Calu3 (cell line): ENCODE measurements around the gene AK4. TPM values are rescaled to one million over a fixed set of nuclear protein-coding genes. Genes with fewer than 3 reads are reported as not detected.

Experiments used
- BruUV-seq: library from RNA; stranded (reverse); fragments of 400-500 nt; replicated peaks from 2 replicates; lab custom pipeline; 2021; lab: Mats Ljungman, UMichigan
- CTCF ChIA-PET: fragments of 300-600 bp; sonication (Branson Sonifier 250); formaldehyde crosslinking; loops from one replicate; lab custom pipeline; 2022; ENCODE audit warnings: antibody characterized with exemption; lab: Charles Lee
- DNase-seq: peaks from one replicate; pipeline ENCODE4 v3.0.0; 2022
- H3K27ac Mint-ChIP-seq: one replicate; pipeline ENCODE4 v1.8.0; 2022; ENCODE audit warnings: mixed read lengths; ENCODE audit not compliant: unreplicated experiment
- H3K27me3 Mint-ChIP-seq: one replicate; pipeline ENCODE4 v1.8.0; 2022; ENCODE audit warnings: mixed read lengths; ENCODE audit not compliant: unreplicated experiment
- H3K36me3 Mint-ChIP-seq: one replicate; pipeline ENCODE4 v1.8.0; 2022; ENCODE audit warnings: mild to moderate bottlenecking, moderate library complexity, mixed read lengths; ENCODE audit not compliant: insufficient read depth, unreplicated experiment
- H3K4me1 Mint-ChIP-seq: one replicate; pipeline ENCODE4 v1.8.0; 2022; ENCODE audit warnings: mild to moderate bottlenecking, low read depth, mixed read lengths; ENCODE audit not compliant: unreplicated experiment
- H3K4me3 Mint-ChIP-seq: one replicate; pipeline ENCODE4 v1.8.0; 2022; ENCODE audit warnings: mild to moderate bottlenecking, low read depth, moderate library complexity, mixed read lengths; ENCODE audit not compliant: unreplicated experiment
- H3K9me3 Mint-ChIP-seq: one replicate; pipeline ENCODE4 v1.8.0; 2022; ENCODE audit warnings: low read depth, mixed read lengths; ENCODE audit not compliant: unreplicated experiment
- CTCF ChIP-seq: fragments of 200-600 bp; IDR thresholded peaks from one replicate; pipeline ENCODE4 v1.8.0; 2022; ENCODE audit warnings: antibody characterized with exemption; ENCODE audit not compliant: unreplicated experiment
- intact Hi-C: fragments of 100-400 bp; cut with micrococcal nuclease; formaldehyde crosslinking; loops from one replicate; pipeline ENCODE4 v1.10.0; 2022; ENCODE audit not compliant: unreplicated experiment
- total RNA-seq: library from RNA; stranded (reverse); gene quantifications from 2 replicates; pipeline ENCODE4 v1.2.3, GENCODE V29; 2022

The AK4 gene
- total RNA-seq, 1 experiment from 2014 or later, result 49.9 TPM

- H3K4me1 Mint-ChIP-seq, result peaks cover 70% of the 10 kb centered on the region
- H3K27me3 Mint-ChIP-seq, result no peaks in the 10 kb centered on the region
- H3K36me3 Mint-ChIP-seq, result peaks cover 3% of the 10 kb centered on the region
- no peak overlapping the region for H3K4me3 Mint-ChIP-seq
- intact Hi-C loops, result no loop called here
- BruUV-seq, result no TSS peak
- no peak for DNase-seq
- no peaks in the 10 kb centered on the region for H3K9me3 Mint-ChIP-seq
- no peak for TF ChIP-seq CTCF
- peak overlapping the region; percentile 13 for H3K27ac Mint-ChIP-seq
- CTCF ChIA-PET, result interaction anchor here (0.6 to 1.1 kb wide), 8 partner anchors 10 to 979 kb away, joined by 3 to 7 read pairs (median 3); no protein-coding TSS in a partner anchor
These were observed 20.9 kb downstream of the AK4 start for GRCh38 chr1:65168867-65169266.

- DNase-seq, result no peak
These were observed 22.6 kb downstream of the AK4 start for GRCh38 chr1:65170511-65171142.

GRCh38 chr1:65172936-65173690 is 25.1 kb downstream of the AK4 start:
- Mint-ChIP-seq H3K36me3 (peaks cover 16% of the 10 kb centered on the region), H3K9me3 (no peaks in the 10 kb centered on the region), H3K27me3 (no peaks in the 10 kb centered on the region), H3K4me3 (no peak overlapping the region), H3K4me1 (peaks cover 79% of the 10 kb centered on the region), H3K27ac (peak overlapping the region; percentile 88)
- no TSS peak for BruUV-seq
- CTCF ChIA-PET, result interaction anchor here (1.3 kb wide), 1 partner anchor 9 kb away, joined by 4 read pairs; no protein-coding TSS in a partner anchor
- intact Hi-C loops, result no loop called here
- TF ChIP-seq CTCF, result no peak
- no peak for DNase-seq

More at GRCh38 chr1:65170511-65171142, 22.6 kb downstream of the AK4 start:
- Mint-ChIP-seq H3K27ac (no peak overlapping the region), H3K27me3 (no peaks in the 10 kb centered on the region), H3K36me3 (peaks cover 16% of the 10 kb centered on the region), H3K4me1 (peaks cover 70% of the 10 kb centered on the region), H3K9me3 (no peaks in the 10 kb centered on the region), H3K4me3 (no peak overlapping the region)
- no TSS peak for BruUV-seq
- intact Hi-C loops, result no loop called here
- CTCF ChIA-PET, result interaction anchor here (0.7 to 1.0 kb wide), 3 partner anchors 8 to 62 kb away, joined by 4 to 8 read pairs (median 5); no protein-coding TSS in a partner anchor
- no peak for TF ChIP-seq CTCF

GRCh38 chr1:65174585-65174984 is 26.6 kb downstream of the AK4 start:
- CTCF ChIA-PET, result interaction anchor here (0.6 to 1.3 kb wide), 3 partner anchors 11 to 67 kb away, joined by 3 to 4 read pairs (median 4); no protein-coding TSS in a partner anchor
- Mint-ChIP-seq H3K9me3 (no peaks in the 10 kb centered on the region), H3K27ac (peak overlapping the region; percentile 88), H3K4me3 (peak overlapping the region; percentile 54), H3K36me3 (peaks cover 16% of the 10 kb centered on the region), H3K27me3 (no peaks in the 10 kb centered on the region), H3K4me1 (peaks cover 81% of the 10 kb centered on the region)
- peak; percentile 70 for DNase-seq
- no TSS peak for BruUV-seq
- no peak for TF ChIP-seq CTCF
- intact Hi-C loops, result loop anchor here (2.0 kb wide), 1 partner anchor 66 kb away; no protein-coding TSS in a partner anchor
